Sigmoid colon (tissue), 7 donors: ENCODE measurements around the gene EHD1. TPM values are rescaled to one million over a fixed set of nuclear protein-coding genes. Genes with fewer than 3 reads are reported as not detected.

Experiments
- DNase-seq: peaks from one replicate; pipeline ENCODE4 v3.0.0-alpha.2; 2019
- H3K27ac ChIP-seq, 4 donors: fragments of 200-600 bp; sonication (generic); one replicate each; pipeline ENCODE4 v1.5.1; 2016 to 2019; ENCODE audit warnings: mild to moderate bottlenecking in 1 of 4
- H3K27me3 ChIP-seq, 3 donors: fragments of 200-600 bp; sonication (generic); one replicate each; pipeline ENCODE4 v1.5.1; 2019; ENCODE audit warnings: mild to moderate bottlenecking in 1 of 3
- H3K36me3 ChIP-seq, 4 donors: fragments of 200-600 bp; sonication (generic); one replicate each; pipeline ENCODE4 v1.5.1; 2016 to 2019
- H3K4me1 ChIP-seq, 4 donors: fragments of 200-600 bp; sonication (generic); one replicate each; pipeline ENCODE4 v1.5.1; 2017 to 2019
- H3K4me3 ChIP-seq, 4 donors: fragments of 200-600 bp; sonication (generic); one replicate each; pipeline ENCODE4 v1.5.1; 2017 to 2019; ENCODE audit warnings: mild to moderate bottlenecking in 2 of 4, moderate library complexity in 1 of 4
- H3K9me3 ChIP-seq, 4 donors: fragments of 200-600 bp in 3 of 4; sonication (generic) in 3 of 4; one replicate each; pipeline versions ENCODE4 v1.5.1 to v1.6.1; 2013 to 2019
- CTCF ChIP-seq, 4 experiments: fragments of 450-650 bp in 3 of 4; fragments of 200-600 bp in 1 of 4; IDR thresholded peaks; one replicate each; pipeline ENCODE4 v1.5.1; 2016 to 2019; ENCODE audit warnings: antibody characterized with exemption in 4 of 4, mild to moderate bottlenecking in 3 of 4, moderate library complexity in 2 of 4
- EP300 ChIP-seq, 4 donors: sonication (generic); formaldehyde crosslinking; IDR thresholded peaks; one replicate each; pipeline ENCODE4 v1.6.1; 2017; ENCODE audit warnings: antibody characterized with exemption in 4 of 4
- POLR2A ChIP-seq, 2 donors: fragments of 450-650 bp; IDR thresholded peaks; one replicate each; pipeline ENCODE4 v1.6.1; 2016; ENCODE audit warnings: antibody characterized with exemption in 2 of 2, mild to moderate bottlenecking in 2 of 2, moderate library complexity in 2 of 2
- POLR2AphosphoS5 ChIP-seq, 4 donors: sonication (generic); formaldehyde crosslinking; IDR thresholded peaks; one replicate each; pipeline ENCODE4 v1.6.1; 2017; ENCODE audit warnings: antibody characterized with exemption in 4 of 4
- WGBS, 2 donors: extraction: QIAGEN DNeasy Blood & Tissue Kit; methylation state at CpG; one replicate each; pipeline ENCODE4 v1.1.7; 2013; 5-methylcytosine and 5-hydroxymethylcytosine counted together
- intact Hi-C: fragments of 100-400 bp; cut with DNase I; formaldehyde crosslinking; loops from one replicate; pipeline ENCODE4 v1.15.1; 2023
- polyA plus RNA-seq, 3 donors: library from polyadenylated mRNA; stranded (reverse); fragments of 200-250 nt; gene quantifications; one replicate each; pipeline ENCODE4 v1.2.3, GENCODE V29; 2013
- total RNA-seq, 4 donors: library from RNA; depleted of rRNA; stranded (reverse); fragments of >200 nt; gene quantifications; one replicate each; pipeline ENCODE4 v1.1.0, GENCODE V29; 2016
- donor health status: healthy with polysubstance abuse.
- donor health status: Bipolar disorder and iron deficiency.
- donor health status: healthy.

EHD1 gene
- total and polyA plus RNA-seq, 7 donors: 27.0 to 73.1 (median 40.0) TPM

GRCh38 chr11:64888729-64889511 is 10.5 kb upstream of the EHD1 start:
- H3K4me3 ChIP-seq: no peak overlapping the region
- H3K27me3 ChIP-seq: no peaks in the 10 kb centered on the region
- 15 to 53% methylated on average over 9 of the region's 9 CpGs for WGBS, 2 donors
- H3K9me3 ChIP-seq: no peaks in the 10 kb centered on the region
- H3K36me3 ChIP-seq: no peaks in the 10 kb centered on the region
- TF ChIP-seq EP300 (IDR thresholded peaks at IDR 0.05) (no peak), POLR2AphosphoS5 (IDR thresholded peaks at IDR 0.05) (no peak), POLR2A (IDR thresholded peaks at IDR 0.05) (no peak), CTCF (IDR thresholded peaks at IDR 0.05) (no peak)
- peaks cover 0 to 15% (median 13%) of the 10 kb centered on the region in 4 donors for H3K4me1 ChIP-seq
- DNase-seq: no peak
- intact Hi-C loops: loop anchor here (1.0 to 5.0 kb wide), 2 partner anchors 42 to 102 kb away; no protein-coding TSS in a partner anchor
- H3K27ac ChIP-seq: peak overlapping the region in 1 of 4 donors; percentile 70

GRCh38 chr11:64888406-64888728 is 9.9 kb upstream of the EHD1 start:
- TF ChIP-seq EP300 (IDR thresholded peaks at IDR 0.05) (no peak), POLR2A (IDR thresholded peaks at IDR 0.05) (no peak), POLR2AphosphoS5 (IDR thresholded peaks at IDR 0.05) (no peak), CTCF (IDR thresholded peaks at IDR 0.05) (no peak)
- H3K4me3 ChIP-seq: peak overlapping the region in 3 of 4 donors; percentile 13 to 37 (median 29)
- intact Hi-C loops: loop anchor here (1.0 to 5.0 kb wide), 2 partner anchors 41 to 101 kb away; no protein-coding TSS in a partner anchor

GRCh38 chr11:64887757-64888405 is 9.5 kb upstream of the EHD1 start:
- Histone ChIP-seq H3K27me3 (no peaks in the 10 kb centered on the region), H3K36me3 (no peaks in the 10 kb centered on the region), H3K4me3 (peak overlapping the region in 3 of 4 donors; percentile 13 to 37 (median 29)), H3K9me3 (no peaks in the 10 kb centered on the region), H3K4me1 (peaks cover 0 to 14% (median 12%) of the 10 kb centered on the region in 4 donors), H3K27ac (peak overlapping the region; percentile 68 to 81 (median 72))
- intact Hi-C loops: loop anchor here (1.0 to 5.0 kb wide), 2 partner anchors 41 to 101 kb away; no protein-coding TSS in a partner anchor
- peak; percentile 90 for DNase-seq
- peak in 1 of 2 donors; percentile 7 for TF ChIP-seq POLR2A (IDR thresholded peaks at IDR 0.05)
- peak; percentile 94 to 100 (median 96) for TF ChIP-seq CTCF (IDR thresholded peaks at IDR 0.05)
- no peak for TF ChIP-seq POLR2AphosphoS5 (IDR thresholded peaks at IDR 0.05)
- 5 to 14% methylated on average over 34 of the region's 34 CpGs for WGBS, 2 donors

More at GRCh38 chr11:64888406-64888728, 9.9 kb upstream of the EHD1 start:
- no peaks in the 10 kb centered on the region for H3K9me3 ChIP-seq
- H3K27ac ChIP-seq: peak overlapping the region in 2 of 4 donors; percentile 70 to 74
- peaks cover 0 to 14% (median 12%) of the 10 kb centered on the region in 4 donors for H3K4me1 ChIP-seq
- H3K27me3 ChIP-seq: no peaks in the 10 kb centered on the region
- DNase-seq: no peak
- H3K36me3 ChIP-seq: no peaks in the 10 kb centered on the region
- WGBS, 2 donors: 13 to 55% methylated on average over 8 of the region's 8 CpGs

- Histone ChIP-seq H3K9me3 (no peaks in the 10 kb centered on the region), H3K4me1 (peaks cover 0 to 14% (median 12%) of the 10 kb centered on the region in 4 donors), H3K4me3 (peak overlapping the region in 2 of 4 donors; percentile 13 to 37), H3K27me3 (no peaks in the 10 kb centered on the region), H3K27ac (peak overlapping the region; percentile 68 to 81 (median 72)), H3K36me3 (no peaks in the 10 kb centered on the region)
- DNase-seq: no peak
- intact Hi-C loops: loop anchor here (5.0 kb wide), 1 partner anchor 100 kb away; no protein-coding TSS in a partner anchor
- 29 to 64% methylated on average over 8 of the region's 8 CpGs for WGBS, 2 donors
- TF ChIP-seq POLR2A (IDR thresholded peaks at IDR 0.05): no peak
- no peak for TF ChIP-seq CTCF (IDR thresholded peaks at IDR 0.05)
- TF ChIP-seq POLR2AphosphoS5 (IDR thresholded peaks at IDR 0.05): no peak
- TF ChIP-seq EP300 (IDR thresholded peaks at IDR 0.05): no peak
These were observed 8.9 kb upstream of the EHD1 start for GRCh38 chr11:64887234-64887756.
